Stimulated activated CD4-positive, alpha-beta T cell treated with anti-CD3 and anti-CD28 coated beads, Interleukin-1b, Interleukin-23, amount 100 ng/mL, for 24 hours (primary cell): Measurements from ENCODE around the gene GALNT14.
"Not testable (repeated sequence)": the region's sequence is repeated elsewhere in the genome, so short reads cannot be mapped to it uniquely, and the experiment has no call there.

Experiments
- DNase-seq, 4 experiments: peaks; one replicate each; pipeline ENCODE4 v3.0.0-alpha.2; 2020; ENCODE audit warnings: low read depth in 4 of 4, low spot score in 1 of 4

GALNT14 gene

DNA sequence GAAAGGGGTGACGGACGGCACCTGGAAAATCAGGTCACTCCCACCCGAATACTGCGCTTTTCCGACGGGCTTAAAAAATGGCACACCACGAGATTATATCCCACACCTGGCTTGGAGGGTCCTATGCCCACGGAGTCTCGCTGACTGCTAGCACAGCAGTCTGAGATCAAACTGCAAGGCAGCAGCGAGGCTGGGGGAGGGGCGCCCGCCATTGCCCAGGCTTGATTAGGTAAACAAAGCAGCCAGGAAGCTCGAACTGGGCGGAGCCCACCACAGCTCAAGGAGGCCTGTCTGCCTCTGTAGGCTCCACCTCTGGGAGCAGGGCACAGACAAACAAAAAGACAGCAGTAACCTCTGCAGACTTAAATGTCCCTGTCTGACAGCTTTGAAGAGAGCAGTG is 233.8 kb downstream of the GALNT14 start:
- DNase-seq: not testable (repeated sequence)

DNA sequence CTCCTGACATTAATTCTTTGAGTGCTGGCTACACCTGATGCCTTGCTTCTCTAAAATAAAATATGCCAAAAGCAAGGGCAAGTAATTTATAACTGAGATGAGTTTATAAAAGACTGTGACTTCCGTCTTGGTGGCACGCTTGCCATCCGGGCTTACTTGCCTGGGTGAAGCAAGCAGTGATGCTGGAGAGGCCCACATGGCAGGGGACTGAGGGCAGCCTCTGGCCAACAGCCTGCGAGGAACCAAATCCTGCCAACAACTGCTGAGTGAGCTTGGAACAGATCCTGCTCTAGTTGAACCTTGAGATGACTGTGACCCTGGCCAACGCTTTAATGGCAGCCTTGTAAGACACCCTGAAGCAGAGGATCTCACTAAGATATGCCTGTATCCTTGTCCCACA is 234.9 kb downstream of the GALNT14 start:
- no peak for DNase-seq

DNA sequence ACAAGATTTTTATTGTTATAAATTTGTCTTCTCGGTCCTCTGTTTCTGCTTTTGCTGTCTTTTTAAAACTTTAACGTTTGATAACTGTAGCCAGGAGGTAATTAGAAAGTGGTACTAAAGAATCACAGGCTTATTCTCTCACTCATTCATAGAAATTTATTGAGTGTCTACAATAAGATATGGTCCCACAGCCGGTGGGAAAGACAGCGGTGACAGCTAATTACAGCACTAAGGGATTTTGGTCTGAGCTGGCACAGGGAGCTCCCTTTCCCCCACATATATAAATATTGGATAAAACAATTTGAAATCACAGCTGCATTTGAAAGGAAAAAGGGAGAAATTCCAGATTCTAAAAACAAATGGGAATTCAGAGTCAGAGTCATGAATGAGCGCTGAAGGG is 237.9 kb downstream of the GALNT14 start:
- no peak for DNase-seq

DNA sequence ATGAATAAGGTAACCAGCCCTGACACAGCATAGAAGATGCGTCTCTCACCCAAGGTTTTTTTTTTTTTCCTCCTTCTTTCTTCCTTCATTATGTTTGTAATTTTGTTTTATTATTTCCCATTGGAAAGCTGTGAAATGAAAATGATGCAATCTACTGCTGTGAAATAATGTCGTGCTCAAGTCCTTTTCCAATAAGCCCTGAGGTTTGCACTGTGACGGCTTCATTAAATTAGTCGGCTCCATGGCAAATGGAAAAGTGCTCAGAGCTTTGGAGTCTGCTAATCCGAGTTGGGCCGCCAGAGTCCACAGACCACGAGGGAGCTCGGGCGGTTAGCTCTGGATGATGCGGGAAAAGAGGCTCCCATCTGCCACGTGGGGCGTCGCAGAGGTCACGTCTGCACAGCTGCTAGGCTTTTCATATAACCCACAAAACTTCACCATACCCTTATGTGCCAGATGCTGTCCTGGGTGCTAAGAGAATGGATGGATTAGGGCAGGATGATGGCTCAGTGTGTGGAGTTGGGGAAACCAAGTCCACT is 238.7 kb downstream of the GALNT14 start:
- no peak for DNase-seq

DNA sequence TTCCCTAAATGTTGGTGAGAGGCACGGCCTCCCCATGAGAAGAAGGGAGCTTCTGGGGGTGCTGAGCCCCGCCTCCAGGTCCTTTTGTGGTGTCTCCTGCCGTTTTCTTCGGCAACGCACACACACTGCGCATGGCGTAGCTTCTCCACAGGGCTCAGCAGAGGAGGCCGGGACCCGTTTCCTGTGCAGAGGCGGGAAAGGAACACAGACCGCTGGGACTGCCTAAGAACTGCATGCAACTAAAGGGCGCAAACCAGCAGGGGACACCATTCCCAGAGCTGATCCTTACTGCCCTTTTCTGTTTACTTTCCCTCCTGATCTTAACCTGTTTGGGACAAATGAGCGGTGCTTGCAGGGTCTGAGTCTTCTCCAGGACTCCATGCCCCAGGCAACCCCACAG is 240.7 kb downstream of the GALNT14 start:
- DNase-seq: no peak

DNA sequence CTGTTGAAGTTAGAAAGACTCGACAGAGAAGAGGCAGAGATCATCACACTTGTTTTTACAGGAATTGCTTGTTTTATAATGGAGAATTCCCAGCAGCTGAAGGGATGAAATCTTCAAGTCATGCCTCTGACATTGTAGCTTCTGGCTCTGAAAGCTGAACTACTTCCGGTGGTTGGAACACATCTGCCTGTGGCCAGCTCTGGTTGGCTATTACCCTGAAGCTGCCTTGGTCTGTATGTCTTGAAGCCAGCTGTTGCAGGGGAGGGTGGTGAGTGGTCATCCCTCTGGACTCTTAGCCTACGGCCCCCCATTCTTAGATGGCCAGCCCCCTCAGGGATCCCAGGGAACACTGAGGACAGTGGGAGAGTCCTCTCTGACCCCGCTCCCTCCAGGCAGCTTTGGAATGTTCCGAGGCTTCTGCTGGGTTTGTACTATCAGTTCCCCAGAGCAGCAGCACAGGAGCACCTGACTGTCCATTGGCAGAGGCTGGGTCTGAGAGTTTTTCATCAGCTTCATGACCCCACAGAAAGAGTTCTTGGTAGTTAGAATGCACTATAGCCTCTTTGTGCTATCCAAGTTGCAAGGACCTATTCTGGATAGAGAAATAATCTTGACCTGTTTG is 243.6 kb downstream of the GALNT14 start:
- no peak for DNase-seq

DNA sequence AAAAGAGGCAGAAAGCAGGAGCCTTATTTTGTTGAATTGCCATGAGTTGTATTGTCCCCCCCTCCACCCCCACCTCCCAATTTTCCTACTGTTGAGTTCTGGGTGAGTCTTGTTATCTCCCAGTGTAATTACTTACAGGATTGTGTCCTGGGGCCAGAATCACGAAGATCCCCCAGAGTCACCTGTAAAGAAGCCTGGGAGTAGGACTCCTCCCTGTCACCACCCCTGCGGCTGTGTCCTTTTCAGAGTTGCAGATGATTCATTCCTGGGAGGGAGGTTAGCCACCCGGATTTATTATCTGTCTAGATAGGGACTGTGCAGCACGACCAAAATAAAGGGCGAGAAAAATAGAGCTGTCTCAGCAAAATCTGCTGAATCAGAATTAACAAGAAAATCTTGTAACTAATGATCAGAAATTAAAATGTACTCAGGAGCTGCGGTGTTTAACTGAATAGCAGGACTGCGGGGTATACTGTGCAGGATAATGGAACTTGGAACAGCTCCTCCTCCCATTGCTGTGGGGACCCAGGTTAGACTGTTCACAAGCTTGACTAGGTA is 249.3 kb downstream of the GALNT14 start:
- no peak for DNase-seq

DNA sequence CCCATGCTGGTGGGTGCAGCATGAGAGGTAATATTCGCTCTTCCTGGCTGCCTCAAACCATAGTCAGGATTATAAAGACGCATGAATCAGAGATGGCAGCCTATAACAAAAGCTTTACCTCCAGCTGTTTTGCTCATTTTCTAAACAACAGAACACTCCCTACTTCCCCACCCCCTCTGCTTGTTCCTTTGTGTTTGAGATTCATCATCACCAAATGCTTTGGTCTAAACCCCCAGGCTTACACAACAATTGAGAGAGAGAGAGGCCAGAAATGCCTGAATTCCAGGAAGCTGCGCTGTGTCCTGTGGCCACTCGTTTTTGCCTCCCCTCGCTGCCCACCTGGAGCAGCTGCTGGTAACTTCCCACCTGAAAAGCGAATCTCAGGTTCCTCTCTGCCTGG is 252.2 kb downstream of the GALNT14 start:
- no peak for DNase-seq

DNA sequence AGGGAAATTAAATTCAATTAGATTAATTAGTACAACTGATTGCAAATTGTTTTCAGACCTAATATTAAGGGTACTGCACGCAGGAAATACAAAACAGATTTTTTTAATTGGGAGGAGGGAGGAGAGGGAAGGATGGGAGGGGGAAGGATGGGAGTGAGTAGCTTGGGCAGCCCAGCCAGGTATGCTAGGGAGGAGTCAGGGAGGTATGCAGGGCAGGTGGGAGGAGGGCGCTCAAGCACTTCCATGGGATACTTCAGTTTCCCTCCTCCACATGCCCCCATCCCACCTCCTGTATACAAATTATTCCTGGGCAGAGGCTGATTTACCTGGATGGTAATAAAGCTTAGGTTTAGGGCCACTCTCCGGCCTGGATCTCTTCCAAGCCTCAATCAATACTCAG is 254.4 kb downstream of the GALNT14 start:
- DNase-seq: no peak

DNA sequence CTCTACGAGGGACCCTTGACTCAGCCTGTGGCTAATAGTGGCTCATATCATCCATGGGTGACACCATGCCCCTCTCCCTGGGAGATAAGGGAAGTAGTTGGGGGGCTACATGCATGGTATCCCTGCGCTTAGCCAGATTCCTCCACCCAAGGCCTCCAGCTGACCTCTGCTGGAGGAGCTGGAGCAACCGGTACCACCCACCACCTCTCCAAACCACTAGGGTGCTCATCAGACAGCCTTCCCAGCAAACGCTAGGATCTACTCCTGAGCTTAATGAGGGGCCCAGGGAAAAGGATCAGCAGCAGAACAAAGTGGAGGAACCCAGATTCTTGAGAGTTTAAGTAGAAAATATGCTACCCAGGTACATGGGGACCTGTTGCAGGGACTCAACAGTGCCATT is 255.1 kb downstream of the GALNT14 start:
- no peak for DNase-seq

DNA sequence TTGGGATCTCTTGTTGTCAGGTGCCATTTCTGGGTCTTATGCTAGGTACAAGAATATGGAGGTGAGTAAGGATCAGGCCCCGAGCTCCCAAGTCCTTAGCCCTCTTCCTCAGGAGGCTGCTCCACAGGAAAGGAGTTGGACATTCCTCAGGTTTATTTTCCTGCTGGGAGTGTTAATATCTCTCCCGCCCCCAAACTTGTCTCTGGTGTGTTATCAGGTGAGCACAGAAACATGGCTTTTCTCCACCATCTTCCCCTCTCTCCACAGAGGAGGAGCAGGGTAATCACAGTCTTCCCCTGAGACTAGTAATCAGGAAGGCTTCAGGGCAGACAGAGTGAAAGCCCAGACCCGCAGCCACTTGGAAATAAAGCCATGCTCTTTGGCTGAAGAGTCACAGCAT is 257.7 kb downstream of the GALNT14 start:
- DNase-seq: no peak

DNA sequence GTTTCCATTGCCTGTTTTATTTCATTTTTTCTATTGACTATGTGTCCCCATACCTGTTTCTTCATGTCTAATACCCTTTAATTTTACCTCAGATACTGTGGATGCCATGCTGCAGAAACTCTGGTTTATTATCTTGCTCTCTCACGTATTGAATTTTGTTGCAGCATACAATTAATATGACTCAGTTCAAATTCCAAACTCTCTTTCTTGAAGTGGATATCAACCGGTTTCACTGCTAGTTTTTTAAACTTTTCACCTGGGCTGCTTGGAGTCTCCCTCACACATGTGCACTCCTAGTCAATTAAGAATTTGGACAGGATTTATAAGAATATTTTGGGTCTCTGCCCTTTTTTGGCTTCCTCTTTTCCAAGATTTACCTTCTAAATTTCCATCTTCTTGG is 260.4 kb downstream of the GALNT14 start:
- no peak for DNase-seq

DNA sequence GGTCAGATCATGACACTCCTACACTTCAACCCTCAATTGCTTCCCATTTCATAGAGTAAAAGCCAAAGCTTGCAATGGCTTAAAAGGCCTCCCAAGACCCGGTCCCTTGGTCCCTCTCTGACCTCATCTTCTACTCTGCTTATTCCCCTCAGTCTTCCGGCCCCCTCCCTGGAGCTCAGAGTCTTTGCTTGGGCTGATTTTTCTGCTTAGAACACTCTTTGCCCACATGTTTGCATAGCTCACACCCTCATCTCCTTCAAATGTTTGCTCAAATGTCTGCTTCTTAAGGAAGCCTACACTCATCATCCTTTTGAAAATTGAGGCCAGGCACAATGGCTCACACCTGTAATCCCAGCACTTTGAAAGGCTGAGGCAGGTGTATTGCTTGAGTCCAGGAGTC is 265.4 kb downstream of the GALNT14 start:
- no peak for DNase-seq

DNA sequence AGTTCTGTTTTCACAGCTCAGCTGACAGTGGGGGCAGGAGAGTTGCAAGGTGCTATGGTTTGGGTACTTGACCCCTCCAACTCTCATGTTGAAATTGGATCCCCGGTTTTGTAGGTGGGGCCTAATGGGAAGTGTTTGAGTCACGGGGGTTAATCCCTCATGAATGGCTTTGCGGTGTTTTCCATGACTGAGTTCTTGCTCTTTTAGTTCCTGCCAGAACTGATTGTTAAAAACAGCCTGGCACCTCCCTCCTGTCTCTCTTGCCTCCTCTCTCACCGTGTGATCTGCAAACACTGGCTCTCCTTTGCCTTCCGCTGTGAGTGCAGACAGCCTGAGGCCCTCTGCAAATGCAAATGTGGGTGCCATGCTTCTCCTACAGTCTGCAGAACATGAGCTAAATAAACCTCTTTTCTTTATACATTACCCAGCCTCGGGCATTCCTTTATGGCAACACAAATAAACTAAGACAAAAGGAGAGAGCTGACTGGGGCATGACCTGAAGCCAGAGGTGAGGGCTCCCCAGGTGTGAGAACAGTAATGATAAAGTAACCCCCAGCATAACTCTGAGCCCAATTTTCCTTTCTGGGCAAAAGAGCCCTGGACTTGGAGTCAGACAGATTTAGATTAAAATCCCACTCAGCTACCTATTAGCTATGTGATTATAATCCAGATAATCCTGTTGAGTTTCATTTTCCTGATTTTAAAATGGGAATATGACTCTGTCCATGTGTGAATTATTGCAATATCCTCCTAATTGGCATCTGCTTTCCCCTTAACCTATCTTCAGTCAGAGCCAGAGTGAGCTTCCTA is 266.1 kb downstream of the GALNT14 start:
- no peak for DNase-seq

DNA sequence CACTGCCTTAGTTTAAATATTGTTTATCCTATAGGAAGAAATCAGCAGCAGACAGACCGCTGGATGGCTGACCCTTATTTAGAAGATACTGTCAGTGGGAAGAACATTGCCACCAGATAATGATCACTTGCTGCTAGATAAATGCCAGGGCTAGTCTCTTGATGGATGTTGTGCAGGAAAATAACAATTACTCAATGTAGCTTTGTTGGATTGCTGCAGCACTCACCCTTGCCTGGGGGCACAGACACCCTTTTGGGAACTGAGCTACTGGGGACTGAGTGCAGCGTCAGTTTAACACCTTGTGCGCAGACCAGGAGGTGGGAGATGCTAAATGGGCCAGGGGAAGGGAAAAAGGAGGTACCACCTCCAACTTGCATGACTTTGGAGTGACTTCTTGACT is 266.8 kb downstream of the GALNT14 start:
- no peak for DNase-seq

DNA sequence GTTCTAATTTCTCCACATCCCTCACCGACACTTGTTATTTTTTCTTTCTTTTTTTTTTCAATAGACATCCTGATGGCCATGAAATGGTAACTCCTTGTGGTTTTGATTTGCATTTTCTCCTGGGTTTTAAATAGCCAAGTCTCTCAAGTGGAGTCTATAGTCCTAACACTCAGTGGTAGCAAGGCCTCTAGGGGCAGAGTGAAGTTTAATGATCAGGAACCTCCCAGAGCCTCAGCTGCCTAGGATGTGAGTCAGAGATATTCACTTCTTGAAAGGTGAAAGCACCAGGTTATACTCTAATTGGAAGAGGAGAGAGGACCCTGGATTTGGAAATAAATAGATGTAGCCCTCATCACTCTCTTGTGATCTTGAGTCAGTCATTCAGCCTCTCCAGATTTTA is 268.3 kb downstream of the GALNT14 start:
- DNase-seq: no peak

DNA sequence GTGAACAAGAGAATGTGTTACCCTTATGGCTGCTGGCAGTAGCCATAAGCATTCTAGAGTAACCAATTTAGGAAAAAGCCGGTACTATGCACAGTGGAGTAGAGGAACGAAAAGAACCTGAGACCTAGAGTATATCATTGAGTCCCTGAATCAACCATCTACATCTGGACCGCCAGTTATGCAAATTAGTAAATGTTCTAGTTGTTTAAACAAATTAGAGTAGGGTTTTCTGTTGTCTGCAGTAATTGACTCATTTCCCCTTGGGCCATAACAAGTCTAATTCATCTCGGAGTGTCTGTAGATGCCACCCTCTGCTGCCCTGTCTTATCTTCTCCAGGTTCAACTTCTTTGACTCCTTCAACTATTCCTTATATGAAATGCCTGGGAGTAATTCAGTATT is 270.9 kb downstream of the GALNT14 start:
- no peak for DNase-seq

DNA sequence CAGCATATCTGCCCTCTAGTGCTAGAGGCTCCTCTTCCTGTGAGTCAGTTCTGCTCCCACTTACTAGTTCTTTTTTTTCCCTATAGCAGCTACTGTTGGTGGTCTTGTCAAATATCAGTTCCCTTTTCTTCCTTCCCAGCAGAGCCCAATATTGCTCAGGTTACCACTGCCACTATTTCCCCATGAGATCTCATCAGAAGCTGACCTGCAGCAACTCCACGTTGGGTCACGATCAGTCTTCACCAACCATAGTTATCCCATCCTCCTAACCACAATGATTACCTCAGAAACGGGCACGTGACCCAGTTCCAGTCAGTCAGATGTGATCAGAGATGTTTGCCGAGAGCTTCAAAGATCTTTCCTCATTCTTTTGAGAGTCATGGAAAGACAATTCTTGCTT is 271.3 kb downstream of the GALNT14 start:
- no peak for DNase-seq

DNA sequence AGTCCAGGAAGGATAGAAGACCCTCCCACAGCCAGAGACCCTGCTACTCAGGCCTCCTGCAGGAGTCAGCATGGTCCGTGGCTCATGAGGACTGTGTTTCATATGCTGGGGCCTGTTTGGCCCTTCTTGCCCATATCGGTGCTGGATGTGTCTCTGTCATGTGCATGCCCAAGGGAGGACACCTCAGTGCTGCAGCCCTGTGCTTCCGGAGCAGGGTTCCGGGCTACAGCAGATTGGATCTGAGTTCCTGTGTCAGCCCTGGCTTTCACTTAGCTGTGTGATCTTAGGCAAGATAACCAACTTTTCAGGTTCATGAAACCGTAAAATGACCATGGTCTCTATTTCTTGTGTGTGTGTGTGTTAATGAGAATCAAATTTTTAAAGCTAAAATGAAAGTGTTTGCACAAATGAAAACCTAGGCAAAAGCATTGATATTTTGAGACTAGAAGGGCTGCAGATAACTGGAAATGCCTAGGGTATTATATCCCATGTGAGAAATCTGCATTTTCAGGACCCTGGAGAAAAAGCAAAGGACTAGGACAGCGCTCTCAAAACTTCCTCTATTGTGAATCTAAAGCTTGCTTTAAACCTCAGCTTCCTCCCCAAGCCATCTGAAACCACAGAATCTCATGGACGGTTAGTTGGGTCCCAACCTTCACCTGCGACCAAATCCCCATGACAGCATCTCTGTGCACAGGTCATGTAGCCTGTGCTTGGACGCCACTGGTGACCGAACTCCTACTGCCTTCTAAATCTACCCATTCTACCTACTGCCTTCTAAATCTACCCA is 272.2 kb downstream of the GALNT14 start:
- no peak for DNase-seq

DNA sequence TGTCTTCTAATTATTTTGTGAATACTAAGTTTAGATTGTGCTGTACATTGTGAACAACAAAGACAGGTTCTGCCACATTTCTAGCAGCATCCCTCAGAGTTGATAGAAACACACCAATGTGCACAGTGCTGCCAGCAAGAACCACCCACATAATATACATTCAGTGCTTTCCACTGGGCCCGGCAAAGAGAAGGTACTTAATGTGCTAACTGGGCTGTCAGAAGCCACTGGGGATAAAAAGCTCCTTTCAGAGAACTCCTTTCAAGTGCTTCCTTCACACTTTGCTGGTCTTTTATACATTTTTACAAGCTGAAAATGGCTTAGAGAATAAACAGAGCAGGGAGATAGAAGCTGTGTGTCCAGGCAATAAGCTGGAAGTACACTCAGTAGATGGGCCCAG is 273.0 kb downstream of the GALNT14 start:
- no peak for DNase-seq

DNA sequence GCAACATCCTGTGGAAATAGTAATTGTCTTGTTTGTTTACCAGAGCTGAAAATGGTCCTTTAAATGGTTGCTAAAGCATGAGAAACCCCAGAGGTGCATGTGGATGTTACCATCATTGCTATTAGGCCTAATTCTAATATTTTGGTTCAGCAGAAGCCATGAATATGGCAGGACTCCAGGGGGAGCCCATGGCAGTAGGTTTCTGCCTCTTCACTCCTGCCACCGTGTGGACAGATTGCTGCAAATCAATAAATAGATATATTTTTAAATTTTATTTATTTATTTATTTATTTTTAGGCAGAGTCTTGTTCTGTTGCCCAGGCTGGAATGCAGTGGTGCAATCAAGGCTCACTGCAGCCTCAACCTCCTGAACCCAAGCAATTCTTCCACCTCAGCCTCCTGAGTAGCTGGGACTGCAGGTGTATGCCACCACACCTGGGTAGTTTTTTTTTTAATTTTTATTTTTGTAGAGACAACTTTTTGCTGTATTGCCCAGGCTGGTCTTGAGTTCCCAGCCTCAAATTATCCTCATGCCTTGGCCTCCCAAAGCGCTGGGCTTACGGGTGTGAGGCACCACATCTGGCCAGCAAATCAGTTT is 276.1 kb downstream of the GALNT14 start:
- peak in 3 of 4 experiments; percentile 0 to 29 (median 8) for DNase-seq
